Measurements from ENCODE around the gene KCTD7.

- TF ChIP-seq BHLHE40 (IDR thresholded peaks at IDR 0.05; ENCODE audit: borderline replicate concordance), result no peak
- no peak for TF ChIP-seq NFRKB (IDR thresholded peaks at IDR 0.05)
- TF ChIP-seq SP1 (IDR thresholded peaks at IDR 0.05), result no peak
- TF ChIP-seq FOXA1 (IDR thresholded peaks at IDR 0.05), result no peak
- no peak for TF ChIP-seq HDGF (IDR thresholded peaks at IDR 0.05; ENCODE audit: borderline replicate concordance)
- no peak for TF ChIP-seq SUZ12 (IDR thresholded peaks at IDR 0.05)
- TF ChIP-seq, protein P1, sequence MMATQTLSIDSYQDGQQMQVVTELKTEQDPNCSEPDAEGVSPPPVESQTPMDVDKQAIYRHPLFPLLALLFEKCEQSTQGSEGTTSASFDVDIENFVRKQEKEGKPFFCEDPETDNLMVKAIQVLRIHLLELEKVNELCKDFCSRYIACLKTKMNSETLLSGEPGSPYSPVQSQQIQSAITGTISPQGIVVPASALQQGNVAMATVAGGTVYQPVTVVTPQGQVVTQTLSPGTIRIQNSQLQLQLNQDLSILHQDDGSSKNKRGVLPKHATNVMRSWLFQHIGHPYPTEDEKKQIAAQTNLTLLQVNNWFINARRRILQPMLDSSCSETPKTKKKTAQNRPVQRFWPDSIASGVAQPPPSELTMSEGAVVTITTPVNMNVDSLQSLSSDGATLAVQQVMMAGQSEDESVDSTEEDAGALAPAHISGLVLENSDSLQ (IDR thresholded peaks at IDR 0.05), result no peak
- no peak for TF ChIP-seq ZNF384 (IDR thresholded peaks at IDR 0.05)
These were observed 14.7 kb downstream of the KCTD7 start for GRCh38 chr7:66643395-66643794.

Data from HEK293T (cell line).